HepG2 (cell line): ENCODE measurements around the gene MEF2D. TPM values are rescaled to one million over a fixed set of nuclear protein-coding genes. Genes with fewer than 3 reads are reported as not detected.

Source experiments
- ATAC-seq: fragments of 200-7000 bp; cut with Tn5 transposase; 3 replicates; pipeline ENCODE4 v1.9.1; 2020; ENCODE audit warnings: mild to moderate bottlenecking, moderate library complexity
- BruUV-seq: library from RNA; stranded (reverse); fragments of 400-500 nt; replicated peaks from 2 replicates; lab custom pipeline; 2021; lab: Mats Ljungman, UMichigan
- CTCF ChIA-PET: fragments of 300-600 bp; formaldehyde crosslinking; extraction: SDS; loops from one replicate; lab custom pipeline; 2021; ENCODE audit warnings: low total read pairs, inconsistent platforms, low intra/inter-chr PET ratio; lab: Yijun Ruan, JAX
- POLR2A ChIA-PET: fragments of 350-600 bp; sonication (Branson Sonifier 250); formaldehyde crosslinking; loops from one replicate; lab custom pipeline; 2020; ENCODE audit warnings: antibody characterized with exemption, inconsistent platforms; lab: Yijun Ruan, JAX
- DNase-seq: peaks from one replicate; pipeline ENCODE4 v3.0.0-alpha.2; 2015; ENCODE audit warnings: low spot score
- FAIRE-seq: peaks from 3 replicates; lab custom pipeline; 2011; peaks lifted over from hg19 to GRCh38; lab: Jason Lieb, UNC
- H2AFZ ChIP-seq: one replicate; pipeline ENCODE4 v1.6.1; 2011; ENCODE audit warnings: low read length, inconsistent platforms
- H3K27ac ChIP-seq: fragments of 300-600 bp; 3 replicates; pipeline ENCODE4 v1.8.0; 2011; ENCODE audit warnings: mixed run types, mild to moderate bottlenecking, mixed read lengths, low read length, inconsistent platforms; ENCODE audit not compliant: insufficient read depth; ENCODE audit errors: extremely low read length
- H3K27me3 ChIP-seq, 2 experiments: fragments of 200-600 bp in 1 of 2; 2 replicates in 1 of 2; 3 replicates in 1 of 2; pipeline versions ENCODE4 v1.6.0 to v1.8.0; 2011; ENCODE audit warnings: low read length in 2 of 2, mild to moderate bottlenecking in 2 of 2, moderate library complexity in 2 of 2, inconsistent platforms in 1 of 2; ENCODE audit not compliant: insufficient read depth in 2 of 2, control insufficient read depth in 1 of 2
- H3K36me3 ChIP-seq, 2 experiments: fragments of 200-600 bp in 1 of 2; replicated peaks in 1 of 2; 2 replicates in 1 of 2; 3 replicates in 1 of 2; pipeline versions ENCODE4 v1.5.1 to v1.8.0; 2011; ENCODE audit warnings: low read length in 2 of 2, inconsistent platforms in 1 of 2; ENCODE audit not compliant: insufficient read depth in 2 of 2, control insufficient read depth in 1 of 2
- H3K4me1 ChIP-seq: 2 replicates; pipeline ENCODE4 v1.5.1; 2012; ENCODE audit warnings: low read length, inconsistent platforms; ENCODE audit not compliant: insufficient read depth
- H3K4me2 ChIP-seq: 2 replicates; pipeline ENCODE4 v1.6.0; 2011; ENCODE audit warnings: low read depth, low read length, inconsistent platforms
- H3K4me3 ChIP-seq, 3 experiments: fragments of 200-600 bp in 1 of 3; sonication (generic), shearing (Covaris generic) in 1 of 3; replicated peaks in 1 of 3; 2 replicates each; pipeline ENCODE4 v1.5.1; 2011 to 2016; ENCODE audit warnings: low read length in 3 of 3, inconsistent platforms in 2 of 3, low read depth in 2 of 3, mild to moderate bottlenecking in 2 of 3, control low read depth in 1 of 3, mixed read lengths in 1 of 3; ENCODE audit not compliant: insufficient read depth in 1 of 3
- H3K79me2 ChIP-seq: one replicate; pipeline ENCODE4 v1.6.1; 2011; ENCODE audit warnings: low read length, inconsistent platforms; ENCODE audit not compliant: insufficient read depth
- H3K9ac ChIP-seq: 2 replicates; pipeline ENCODE4 v1.6.0; 2011; ENCODE audit warnings: mild to moderate bottlenecking, low read depth, low read length, inconsistent platforms; ENCODE audit not compliant: insufficient read depth
- H3K9me3 ChIP-seq: 2 replicates; pipeline ENCODE4 v1.5.1; 2012; ENCODE audit warnings: mild to moderate bottlenecking, low read length
- H4K20me1 ChIP-seq: 2 replicates; pipeline ENCODE4 v1.6.0; 2011; ENCODE audit warnings: inconsistent platforms, mild to moderate bottlenecking, low read length, moderate library complexity; ENCODE audit not compliant: insufficient read depth
- BCLAF1 ChIP-seq: fragments of 450-650 bp; IDR thresholded peaks from 2 replicates; pipeline ENCODE4 v1.6.1; 2017; ENCODE audit warnings: mild to moderate bottlenecking
- ERF ChIP-seq: IDR thresholded peaks from 2 replicates; pipeline ENCODE4 v1.6.1; 2018; ENCODE audit warnings: missing biosample characterization, missing genetic modification reagents
- MIER3 ChIP-seq: IDR thresholded peaks from 2 replicates; pipeline ENCODE4 v1.6.1; 2016; ENCODE audit warnings: missing compliant biosample characterization, borderline replicate concordance
- NFE2 ChIP-seq: sonication (generic); formaldehyde crosslinking; IDR thresholded peaks from 2 replicates; pipeline ENCODE4 v1.4.0; 2020; ENCODE audit warnings: missing genetic modification reagents
- SAP130 ChIP-seq: IDR thresholded peaks from 2 replicates; pipeline ENCODE4 v1.6.1; 2016; ENCODE audit warnings: low read depth
- ZNF317 ChIP-seq: sonication (generic); formaldehyde crosslinking; IDR thresholded peaks from 2 replicates; pipeline ENCODE4 v1.5.0; 2020; ENCODE audit warnings: mild to moderate bottlenecking, missing genetic modification reagents
- ZNF337 ChIP-seq: sonication (generic); formaldehyde crosslinking; IDR thresholded peaks from 2 replicates; pipeline ENCODE4 v1.5.1; 2020; ENCODE audit warnings: missing genetic modification reagents, low read depth, mild to moderate bottlenecking, borderline replicate concordance
- ZNF430 ChIP-seq: sonication (generic); formaldehyde crosslinking; IDR thresholded peaks from 2 replicates; pipeline ENCODE4 v1.9.0; 2021; ENCODE audit warnings: mild to moderate bottlenecking, missing genetic modification reagents
- ZNF850 ChIP-seq: sonication (generic); formaldehyde crosslinking; conservative IDR thresholded peaks from 2 replicates; pipeline ENCODE4 v1.9.0; 2021; ENCODE audit warnings: mild to moderate bottlenecking, missing genetic modification reagents
- WGBS: methylation state at CpG from one replicate; pipeline ENCODE4 v1.1.6; 2017; ENCODE audit warnings: low lambda C conversion rate; 5-methylcytosine and 5-hydroxymethylcytosine counted together
- in situ Hi-C: cut with HindIII; loops from 2 replicates; pipeline ENCODE4 v1.10.0; 2017; ENCODE audit warnings: low pct_unique_long_range_greater_than_20kb; ENCODE audit not compliant: extremely low pct_ligation_motif_present
- intact Hi-C: fragments of 100-400 bp; cut with micrococcal nuclease; formaldehyde crosslinking; loops from one replicate; pipeline ENCODE4 v1.10.0; 2022; ENCODE audit not compliant: unreplicated experiment
- polyA plus RNA-seq, 8 experiments: library from polyadenylated mRNA; depleted of rRNA in 3 of 8; stranded (reverse) in 7 of 8; unstranded in 1 of 8; fragments of >200 nt; fragmentation: Illumina TruSeq in 4 of 8; extraction: Trizol in 4 of 8; gene quantifications; 2 replicates each; pipeline versions ENCODE4 v1.2.1 to v1.2.3, GENCODE V29; 2011 to 2016; ENCODE audit warnings: low read depth in 4 of 8, missing spikeins in 1 of 8, mixed read lengths in 1 of 8; ENCODE audit not compliant: insufficient read depth in 1 of 8
- total RNA-seq, 5 experiments: library from RNA; depleted of rRNA; stranded (reverse); fragments of >200 nt; fragmentation: Illumina TruSeq; extraction: Trizol; gene quantifications; 2 replicates each; pipeline ENCODE4 v1.2.3, GENCODE V29; 2016; ENCODE audit warnings: low read depth in 1 of 5
- TF ChIP-seq, protein P1 (sequence below): sonication (generic); formaldehyde crosslinking; IDR thresholded peaks from 2 replicates; pipeline ENCODE4 v1.5.0; 2020; ENCODE audit warnings: mild to moderate bottlenecking, missing genetic modification reagents, borderline replicate concordance
- TF ChIP-seq, protein P2 (sequence below): sonication (generic); formaldehyde crosslinking; IDR thresholded peaks from 2 replicates; pipeline ENCODE4 v1.4.0; 2020; ENCODE audit warnings: mild to moderate bottlenecking, low read depth, missing genetic modification reagents

Gene MEF2D
- total and polyA plus RNA-seq, 2 of the 13 experiments (the other 11 are each of a cell fraction or from before 2014, with no cell fraction given): 1.6 to 3.9 TPM

- POLR2A ChIA-PET: no interaction called here
- intact Hi-C loops: no loop called here
- Histone ChIP-seq H3K9me3 (no peaks in the 10 kb centered on the region), H3K4me1 (no peaks in the 10 kb centered on the region), H3K4me3 (no peak overlapping the region), H3K79me2 (no peaks in the 10 kb centered on the region), H4K20me1 (no peaks in the 10 kb centered on the region), H3K27me3 (no peaks in the 10 kb centered on the region), H3K9ac (no peak overlapping the region), H3K4me2 (no peak overlapping the region), H3K27ac (no peak overlapping the region), H2AFZ (no peak overlapping the region), H3K36me3 (peaks cover 22 to 36% of the 10 kb centered on the region in 2 experiments)
- 94% methylated on average over 4 of the region's 4 CpGs for WGBS
- ATAC-seq: no peak
- BruUV-seq: no TSS peak
- TF ChIP-seq ERF (CRISPR knock-in tag): no peak
- TF ChIP-seq, protein P1, sequence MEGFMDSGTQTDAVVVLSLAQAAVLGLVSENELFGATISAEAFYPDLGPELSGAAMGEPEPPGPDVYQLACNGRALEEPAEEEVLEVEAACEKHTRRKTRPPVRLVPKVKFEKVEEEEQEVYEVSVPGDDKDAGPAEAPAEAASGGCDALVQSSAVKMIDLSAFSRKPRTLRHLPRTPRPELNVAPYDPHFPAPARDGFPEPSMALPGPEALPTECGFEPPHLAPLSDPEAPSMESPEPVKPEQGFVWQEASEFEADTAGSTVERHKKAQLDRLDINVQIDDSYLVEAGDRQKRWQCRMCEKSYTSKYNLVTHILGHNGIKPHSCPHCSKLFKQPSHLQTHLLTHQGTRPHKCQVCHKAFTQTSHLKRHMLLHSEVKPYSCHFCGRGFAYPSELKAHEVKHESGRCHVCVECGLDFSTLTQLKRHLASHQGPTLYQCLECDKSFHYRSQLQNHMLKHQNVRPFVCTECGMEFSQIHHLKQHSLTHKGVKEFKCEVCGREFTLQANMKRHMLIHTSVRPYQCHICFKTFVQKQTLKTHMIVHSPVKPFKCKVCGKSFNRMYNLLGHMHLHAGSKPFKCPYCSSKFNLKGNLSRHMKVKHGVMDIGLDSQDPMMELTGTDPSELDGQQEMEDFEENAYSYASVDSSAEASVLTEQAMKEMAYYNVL (CRISPR knock-in tag): no peak
- in situ Hi-C loops: no loop called here
- no peak for DNase-seq
- CTCF ChIA-PET: no interaction called here
- no peak for FAIRE-seq
These were observed 39.3 kb upstream of the MEF2D start for GRCh38 chr1:156539818-156540355.

GRCh38 chr1:156538711-156539440 lies 38.3 kb upstream of the MEF2D start:
- H2AFZ ChIP-seq: no peak overlapping the region
- no peak overlapping the region for H3K4me2 ChIP-seq
- FAIRE-seq (no peak), DNase-seq (no peak), ATAC-seq (no peak)
- H3K9ac ChIP-seq: no peak overlapping the region
- H3K4me3 ChIP-seq: no peak overlapping the region
- intact Hi-C loops: no loop called here
- no peak overlapping the region for H3K27ac ChIP-seq
- ChIA-PET POLR2A (no interaction called here), CTCF (no interaction called here)
- WGBS: 95% methylated on average over 9 of the region's 10 CpGs
- H4K20me1 ChIP-seq: no peaks in the 10 kb centered on the region
- H3K79me2 ChIP-seq: no peaks in the 10 kb centered on the region
- no peaks in the 10 kb centered on the region for H3K9me3 ChIP-seq
- no peaks in the 10 kb centered on the region for H3K4me1 ChIP-seq
- BruUV-seq: no TSS peak
- no peaks in the 10 kb centered on the region for H3K27me3 ChIP-seq
- in situ Hi-C loops: no loop called here
- peaks cover 21 to 45% of the 10 kb centered on the region in 2 experiments for H3K36me3 ChIP-seq
- TF ChIP-seq ZNF430 (no peak), SAP130 (CRISPR knock-in tag) (no peak), ZNF337 (no peak), MIER3 (CRISPR knock-in tag) (no peak), NFE2 (CRISPR knock-in tag) (no peak), BCLAF1 (no peak), ZNF850 (CRISPR knock-in tag) (no peak), ZNF317 (CRISPR knock-in tag) (no peak)
- TF ChIP-seq, protein P2, sequence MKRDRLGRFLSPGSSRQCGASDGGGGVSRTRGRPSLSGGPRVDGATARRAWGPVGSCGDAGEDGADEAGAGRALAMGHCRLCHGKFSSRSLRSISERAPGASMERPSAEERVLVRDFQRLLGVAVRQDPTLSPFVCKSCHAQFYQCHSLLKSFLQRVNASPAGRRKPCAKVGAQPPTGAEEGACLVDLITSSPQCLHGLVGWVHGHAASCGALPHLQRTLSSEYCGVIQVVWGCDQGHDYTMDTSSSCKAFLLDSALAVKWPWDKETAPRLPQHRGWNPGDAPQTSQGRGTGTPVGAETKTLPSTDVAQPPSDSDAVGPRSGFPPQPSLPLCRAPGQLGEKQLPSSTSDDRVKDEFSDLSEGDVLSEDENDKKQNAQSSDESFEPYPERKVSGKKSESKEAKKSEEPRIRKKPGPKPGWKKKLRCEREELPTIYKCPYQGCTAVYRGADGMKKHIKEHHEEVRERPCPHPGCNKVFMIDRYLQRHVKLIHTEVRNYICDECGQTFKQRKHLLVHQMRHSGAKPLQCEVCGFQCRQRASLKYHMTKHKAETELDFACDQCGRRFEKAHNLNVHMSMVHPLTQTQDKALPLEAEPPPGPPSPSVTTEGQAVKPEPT (CRISPR knock-in tag): no peak
